Thymus (tissue), 11 donors: Measurements from ENCODE around the gene C1QTNF2. TPM values are rescaled to one million over a fixed set of nuclear protein-coding genes. Genes with fewer than 3 reads are reported as not detected.

Experiments
- DNase-seq, 9 donors: peaks; one replicate each; pipeline ENCODE4 v3.0.0-alpha.2; 2013; ENCODE audit warnings: low spot score in 9 of 9, low read depth in 6 of 9, missing footprints in 1 of 9
- H3K27ac ChIP-seq, 2 donors: one replicate each; pipeline ENCODE4 v1.5.1; 2013; ENCODE audit warnings: control low read depth in 1 of 2, low read depth in 1 of 2, low read length in 1 of 2, mild to moderate bottlenecking in 1 of 2, moderate library complexity in 1 of 2
- H3K27me3 ChIP-seq, 2 donors: one replicate each; pipeline ENCODE4 v1.5.1; 2013; ENCODE audit warnings: low read length in 1 of 2; ENCODE audit not compliant: control insufficient read depth in 2 of 2, insufficient read depth in 1 of 2
- H3K36me3 ChIP-seq, 2 donors: one replicate each; pipeline ENCODE4 v1.5.1; 2013; ENCODE audit warnings: low read length in 1 of 2, mild to moderate bottlenecking in 1 of 2, moderate library complexity in 1 of 2; ENCODE audit not compliant: control insufficient read depth in 2 of 2, insufficient read depth in 2 of 2
- H3K4me1 ChIP-seq, 2 donors: one replicate each; pipeline ENCODE4 v1.5.1; 2013; ENCODE audit warnings: low read length in 2 of 2; ENCODE audit not compliant: control insufficient read depth in 2 of 2, insufficient read depth in 2 of 2
- H3K4me3 ChIP-seq, 2 donors: one replicate each; pipeline ENCODE4 v1.5.1; 2013; ENCODE audit warnings: low read length in 2 of 2, control low read depth in 1 of 2, mild to moderate bottlenecking in 1 of 2
- H3K9me3 ChIP-seq, 2 donors: one replicate each; pipeline ENCODE4 v1.5.1; 2013; ENCODE audit warnings: low read length in 1 of 2, mild to moderate bottlenecking in 1 of 2; ENCODE audit not compliant: control insufficient read depth in 2 of 2, insufficient read depth in 1 of 2
- WGBS: extraction: QIAGEN DNeasy Blood & Tissue Kit; methylation state at CpG from one replicate; pipeline ENCODE4 v1.1.7; 2013; 5-methylcytosine and 5-hydroxymethylcytosine counted together
- polyA plus RNA-seq: library from polyadenylated mRNA; stranded (reverse); fragments of 200-250 nt; gene quantifications from one replicate; pipeline ENCODE4 v1.2.3, GENCODE V29; 2013
- total RNA-seq: library from RNA; stranded (reverse); fragments of 120-200 nt; gene quantifications from one replicate; pipeline ENCODE4 v1.2.4, GENCODE V29; 2013
- donor health status: healthy.

C1QTNF2 gene
- total and polyA plus RNA-seq, 2 donors = 0.46 to 0.61 TPM

DNA sequence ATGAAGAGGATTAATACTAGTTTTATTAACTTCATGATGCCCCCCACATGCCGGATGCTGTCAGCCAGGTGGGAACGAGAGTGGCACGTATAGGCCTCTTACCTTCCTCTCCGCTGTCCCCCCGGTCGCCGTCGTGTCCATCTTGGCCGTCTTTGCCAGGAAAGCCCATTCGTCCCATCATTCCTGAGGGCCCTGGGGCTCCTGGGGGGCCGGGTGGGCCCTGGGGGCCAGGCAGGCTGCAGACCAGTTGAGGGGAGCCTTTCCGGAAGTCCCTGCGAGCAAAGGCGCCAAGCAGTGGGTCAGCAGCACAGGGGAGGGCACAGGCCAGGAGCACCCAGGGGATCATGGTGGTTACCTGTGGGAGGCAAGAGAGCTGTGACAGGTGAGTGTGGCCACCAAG is 15.8 kb downstream of the C1QTNF2 start:
- WGBS = 96% methylated on average over 14 of the region's 14 CpGs

DNA sequence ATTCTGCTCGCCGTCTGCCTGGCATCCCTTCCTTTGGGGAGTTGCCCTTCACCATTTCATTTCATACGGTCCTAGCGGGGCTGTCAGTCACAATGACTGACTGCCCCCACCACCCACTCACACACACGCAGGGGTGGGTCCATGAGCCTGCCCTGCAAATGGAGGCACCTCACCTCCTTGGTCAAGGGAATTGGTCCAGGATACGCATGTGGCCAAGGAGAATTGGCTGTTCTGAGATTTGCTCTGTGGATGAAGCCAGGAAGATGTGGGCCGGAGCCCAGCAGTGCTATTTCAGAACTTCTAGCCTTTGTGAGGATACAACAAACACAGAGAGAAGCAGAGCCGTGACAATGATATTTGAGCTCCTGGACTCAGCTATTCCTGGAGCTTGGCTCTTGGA is 17.0 kb downstream of the C1QTNF2 start:
- no peaks in the 10 kb centered on the region for H3K36me3 ChIP-seq
- H3K27ac ChIP-seq = no peak overlapping the region
- H3K27me3 ChIP-seq = no peaks in the 10 kb centered on the region
- no peaks in the 10 kb centered on the region for H3K9me3 ChIP-seq
- 96% methylated on average over 8 of the region's 8 CpGs for whole genome bisulfite sequencing
- H3K4me3 ChIP-seq = no peak overlapping the region
- no peak for DNase-seq
- no peaks in the 10 kb centered on the region for H3K4me1 ChIP-seq

More for the DNA sequence above, 15.8 kb downstream of the C1QTNF2 start:
- no peaks in the 10 kb centered on the region for H3K36me3 ChIP-seq
- no peak for DNase-seq
- H3K27me3 ChIP-seq = no peaks in the 10 kb centered on the region
- H3K27ac ChIP-seq = no peak overlapping the region
- no peaks in the 10 kb centered on the region for H3K4me1 ChIP-seq
- H3K9me3 ChIP-seq = no peaks in the 10 kb centered on the region
- H3K4me3 ChIP-seq = no peak overlapping the region

DNA sequence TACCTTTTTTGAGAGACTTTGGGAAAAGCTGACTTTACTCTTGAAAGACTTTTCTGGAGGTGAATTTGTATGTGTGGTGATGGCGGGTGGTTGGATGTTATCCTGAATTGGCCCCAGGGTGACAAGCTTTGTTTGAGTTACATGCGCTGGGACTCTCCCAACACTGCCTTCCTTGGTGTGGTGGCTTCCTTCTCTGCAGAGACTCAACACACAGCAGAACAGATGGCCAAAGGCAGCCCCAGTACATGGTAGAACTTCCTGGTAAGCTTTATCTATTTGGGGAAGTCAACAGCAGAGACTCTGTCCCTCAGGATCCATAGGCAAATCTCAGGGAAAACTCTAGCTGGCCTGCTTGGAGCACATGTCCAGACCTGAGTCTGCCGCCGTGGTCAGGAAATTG is 18.1 kb downstream of the C1QTNF2 start:
- no peaks in the 10 kb centered on the region for H3K27me3 ChIP-seq
- H3K36me3 ChIP-seq = no peaks in the 10 kb centered on the region
- WGBS = 96% methylated on average over 4 of the region's 4 CpGs

DNA sequence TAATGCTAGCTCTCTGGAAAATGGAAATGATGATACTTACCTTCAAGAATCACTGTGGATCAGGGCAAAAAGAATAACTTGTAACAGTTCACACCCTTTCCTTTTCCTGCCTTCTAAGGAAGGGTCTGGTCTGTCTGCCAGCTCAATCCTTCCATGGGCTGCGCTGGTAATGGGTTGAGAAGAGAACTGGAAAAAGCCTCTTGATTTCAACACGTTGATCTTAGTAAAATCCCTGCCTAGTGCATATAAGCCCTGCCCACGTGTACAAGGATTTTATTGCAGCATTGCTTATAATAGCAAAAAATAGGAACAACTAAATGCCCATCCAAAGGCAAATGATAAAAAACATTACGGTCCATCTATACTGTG is 20.5 kb downstream of the C1QTNF2 start:
- H3K9me3 ChIP-seq = no peaks in the 10 kb centered on the region
- no peaks in the 10 kb centered on the region for H3K4me1 ChIP-seq
- no peak overlapping the region for H3K4me3 ChIP-seq
- no peak overlapping the region for H3K27ac ChIP-seq
- H3K27me3 ChIP-seq = no peaks in the 10 kb centered on the region
- no peaks in the 10 kb centered on the region for H3K36me3 ChIP-seq
- DNase-seq = no peak
- WGBS = 95% methylated on average over 4 of the region's 4 CpGs

More for the DNA sequence above, 18.1 kb downstream of the C1QTNF2 start:
- DNase-seq = no peak
- no peaks in the 10 kb centered on the region for H3K9me3 ChIP-seq
- H3K27ac ChIP-seq = no peak overlapping the region
- no peak overlapping the region for H3K4me3 ChIP-seq
- H3K4me1 ChIP-seq = no peaks in the 10 kb centered on the region

DNA sequence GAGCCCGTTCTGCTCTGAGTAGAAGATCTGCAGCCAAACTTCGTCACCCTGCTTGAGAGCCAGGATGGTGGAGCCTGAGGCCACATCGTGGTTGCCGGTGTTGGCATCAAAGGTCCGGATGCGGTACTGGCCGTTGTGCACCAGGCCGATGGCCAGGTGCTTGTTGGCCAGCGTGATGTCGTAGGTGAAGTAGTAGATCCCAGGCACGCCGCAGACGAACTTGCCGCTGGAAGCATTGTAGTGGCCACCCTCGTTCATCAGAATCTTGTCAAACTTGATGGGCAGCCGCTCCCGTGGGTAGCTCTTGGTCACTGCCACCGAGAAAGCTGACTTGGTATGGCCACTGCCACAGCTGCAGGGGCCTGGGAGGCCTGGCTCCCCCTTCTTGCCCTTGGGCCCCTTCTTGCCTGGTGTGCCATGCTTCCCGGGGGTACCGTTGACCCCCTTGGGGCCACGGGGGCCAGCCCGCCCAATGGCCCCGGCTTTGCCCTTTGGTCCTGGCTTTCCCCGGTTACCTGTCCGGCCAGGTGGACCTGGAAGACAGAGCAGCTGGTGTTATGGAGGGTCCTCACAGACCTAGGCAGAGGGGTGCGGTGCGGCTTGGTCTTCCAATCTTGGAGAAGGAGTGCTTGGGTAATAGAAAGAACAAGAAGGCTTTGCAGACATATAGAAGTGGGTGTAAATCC is 21.0 kb downstream of the C1QTNF2 start:
- WGBS = 97% methylated on average over 27 of the region's 27 CpGs
- Histone ChIP-seq H3K4me3 (no peak overlapping the region), H3K36me3 (no peaks in the 10 kb centered on the region), H3K27ac (no peak overlapping the region), H3K4me1 (no peaks in the 10 kb centered on the region), H3K9me3 (no peaks in the 10 kb centered on the region), H3K27me3 (no peaks in the 10 kb centered on the region)
- no peak for DNase-seq

DNA sequence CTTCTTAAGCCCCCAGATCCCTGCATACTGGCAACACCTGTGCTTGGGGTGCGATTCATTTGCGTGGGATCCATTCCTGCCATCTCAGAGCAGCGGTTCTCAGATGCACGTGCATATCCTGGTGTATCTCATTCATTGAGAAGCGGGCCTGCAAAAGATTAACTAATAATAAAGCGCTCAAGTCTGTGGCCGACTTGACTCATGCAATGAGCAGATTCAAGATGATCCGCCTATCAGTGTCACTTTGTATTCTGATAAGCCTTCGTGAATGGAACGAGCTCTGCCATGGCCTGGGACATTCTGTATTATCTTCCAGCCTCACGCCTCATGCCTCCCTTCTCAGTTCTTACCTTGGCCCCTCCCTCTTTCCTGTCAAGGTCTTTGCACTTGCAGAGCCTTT is 22.3 kb downstream of the C1QTNF2 start:
- Histone ChIP-seq H3K36me3 (no peaks in the 10 kb centered on the region), H3K27ac (no peak overlapping the region), H3K4me1 (no peaks in the 10 kb centered on the region), H3K9me3 (no peaks in the 10 kb centered on the region), H3K4me3 (no peak overlapping the region), H3K27me3 (no peaks in the 10 kb centered on the region)
- 90% methylated on average over 11 of the region's 11 CpGs for WGBS
- DNase-seq = peak in 1 of 9 donors; percentile 7

DNA sequence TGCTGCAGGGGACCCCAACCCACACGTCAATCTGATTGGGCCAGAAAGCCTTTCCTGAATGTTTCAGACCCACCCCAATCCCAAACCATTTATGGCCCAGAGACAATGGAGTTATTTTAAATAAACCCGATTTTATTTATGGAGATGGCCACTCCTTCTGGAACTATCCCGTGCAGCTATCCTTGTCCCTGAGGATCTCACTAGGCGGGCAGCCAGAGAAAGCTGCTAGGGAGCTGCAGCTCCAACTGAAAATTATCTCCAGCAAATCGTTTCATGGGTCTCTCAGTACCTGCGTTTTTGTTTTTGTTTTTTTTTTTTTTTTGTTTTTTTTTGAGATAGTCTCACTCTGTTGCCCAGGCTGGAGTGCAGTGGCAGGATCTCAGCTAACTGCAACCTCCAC is 23.0 kb downstream of the C1QTNF2 start:
- no peaks in the 10 kb centered on the region for H3K9me3 ChIP-seq
- no peaks in the 10 kb centered on the region for H3K36me3 ChIP-seq
- H3K4me3 ChIP-seq = no peak overlapping the region
- no peak overlapping the region for H3K27ac ChIP-seq
- WGBS = 95% methylated on average over 6 of the region's 6 CpGs
- no peak for DNase-seq
- no peaks in the 10 kb centered on the region for H3K4me1 ChIP-seq
- no peaks in the 10 kb centered on the region for H3K27me3 ChIP-seq

DNA sequence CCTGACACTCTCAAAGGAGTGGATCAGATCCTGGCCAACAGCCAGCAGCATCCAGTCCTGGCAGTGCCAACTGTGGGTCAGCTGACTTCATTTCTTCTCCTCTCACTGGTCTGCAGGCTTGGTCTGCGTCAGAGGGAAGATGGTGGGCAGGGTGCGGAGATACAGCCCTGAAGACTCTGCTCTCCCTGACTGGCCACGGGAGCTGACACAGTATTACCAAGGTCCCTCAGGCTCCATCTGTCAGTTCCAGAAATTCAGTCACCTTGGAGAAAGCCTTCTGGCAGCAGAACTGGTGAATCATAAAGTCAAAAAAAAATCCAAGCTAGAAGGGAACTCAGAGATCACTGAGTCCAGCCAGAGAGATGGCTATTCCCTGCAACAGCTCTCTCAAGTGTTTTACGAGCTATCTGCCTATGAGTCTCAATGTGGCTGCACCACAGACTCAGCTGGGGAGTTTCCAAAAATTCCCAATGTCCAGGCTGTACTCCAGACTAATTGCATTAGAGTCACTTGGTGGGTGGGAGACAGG is 27.9 kb downstream of the C1QTNF2 start:
- Histone ChIP-seq H3K36me3 (no peaks in the 10 kb centered on the region), H3K4me1 (no peaks in the 10 kb centered on the region), H3K27me3 (no peaks in the 10 kb centered on the region), H3K4me3 (no peak overlapping the region), H3K9me3 (no peaks in the 10 kb centered on the region), H3K27ac (no peak overlapping the region)
- 97% methylated on average over 4 of the region's 4 CpGs for WGBS
- DNase-seq = no peak

DNA sequence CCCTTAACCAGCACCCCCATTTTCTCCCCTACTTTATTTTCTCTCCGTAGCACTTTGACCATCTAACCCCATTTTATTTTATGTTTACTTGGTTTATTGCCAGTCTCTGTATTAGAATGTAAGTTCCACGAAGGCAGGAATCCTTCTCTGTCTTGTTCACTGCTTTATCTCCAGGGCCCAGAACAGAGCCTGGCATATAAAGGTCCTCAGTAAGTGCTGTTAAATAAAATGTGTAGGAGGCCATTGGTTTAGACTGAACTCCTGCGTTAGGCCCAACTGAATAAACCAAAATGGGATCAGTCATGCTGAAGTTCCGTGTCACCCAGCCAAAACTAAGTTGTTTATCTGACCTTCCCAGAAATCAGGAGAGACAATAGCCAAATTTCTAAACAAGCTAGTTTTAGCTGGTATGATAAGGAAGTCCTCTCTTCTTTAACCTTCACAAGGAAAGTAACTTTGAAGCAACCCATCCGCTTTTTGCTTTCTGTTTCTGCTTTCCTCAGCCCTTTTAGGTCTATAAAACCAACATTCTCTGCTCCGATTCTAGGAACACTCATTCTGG is 29.0 kb downstream of the C1QTNF2 start:
- Histone ChIP-seq H3K27me3 (no peaks in the 10 kb centered on the region), H3K27ac (no peak overlapping the region), H3K4me3 (no peak overlapping the region), H3K9me3 (no peaks in the 10 kb centered on the region), H3K36me3 (no peaks in the 10 kb centered on the region), H3K4me1 (no peaks in the 10 kb centered on the region)
- WGBS = 97% methylated on average over 6 of the region's 6 CpGs
- no peak for DNase-seq
